ENCODE data around the gene RASSF6. TPM values are rescaled to one million over a fixed set of nuclear protein-coding genes. Genes with fewer than 3 reads are reported as not detected.

Gene RASSF6
- total RNA-seq, 6 experiments from 2014 or later: not detected

DNA sequence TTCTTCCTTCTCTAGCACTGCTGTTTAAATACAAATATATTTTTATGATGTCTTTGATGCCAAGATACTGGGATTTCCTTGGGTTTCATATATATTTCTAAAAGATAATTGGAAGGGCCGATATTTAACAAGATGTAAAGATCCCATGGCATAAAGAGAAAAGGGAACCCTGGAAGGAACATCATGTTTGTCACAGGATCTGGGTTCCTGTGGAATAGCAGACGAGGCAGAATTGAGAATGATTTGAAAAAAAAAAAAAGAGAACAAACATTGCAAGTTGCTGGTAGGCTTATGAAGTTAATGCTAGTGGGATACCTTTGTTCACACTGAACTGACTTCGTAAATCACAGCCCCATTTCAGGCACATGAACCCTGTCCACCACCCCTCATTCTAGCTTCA is 33.6 kb downstream of the RASSF6 start:
- no peak overlapping the region for H3K27ac Mint-ChIP-seq
- DNase-seq: no peak
- H3K9me3 Mint-ChIP-seq: no peaks in the 10 kb centered on the region
- peaks cover 21% of the 10 kb centered on the region for H3K4me1 Mint-ChIP-seq (ENCODE audit: low read depth)
- peaks cover 2% of the 10 kb centered on the region; the same call in 1 of the 2 replicates for H3K27me3 Mint-ChIP-seq (ENCODE audit: insufficient read depth)
- H3K4me3 Mint-ChIP-seq: no peak overlapping the region
- TF ChIP-seq, protein P1, sequence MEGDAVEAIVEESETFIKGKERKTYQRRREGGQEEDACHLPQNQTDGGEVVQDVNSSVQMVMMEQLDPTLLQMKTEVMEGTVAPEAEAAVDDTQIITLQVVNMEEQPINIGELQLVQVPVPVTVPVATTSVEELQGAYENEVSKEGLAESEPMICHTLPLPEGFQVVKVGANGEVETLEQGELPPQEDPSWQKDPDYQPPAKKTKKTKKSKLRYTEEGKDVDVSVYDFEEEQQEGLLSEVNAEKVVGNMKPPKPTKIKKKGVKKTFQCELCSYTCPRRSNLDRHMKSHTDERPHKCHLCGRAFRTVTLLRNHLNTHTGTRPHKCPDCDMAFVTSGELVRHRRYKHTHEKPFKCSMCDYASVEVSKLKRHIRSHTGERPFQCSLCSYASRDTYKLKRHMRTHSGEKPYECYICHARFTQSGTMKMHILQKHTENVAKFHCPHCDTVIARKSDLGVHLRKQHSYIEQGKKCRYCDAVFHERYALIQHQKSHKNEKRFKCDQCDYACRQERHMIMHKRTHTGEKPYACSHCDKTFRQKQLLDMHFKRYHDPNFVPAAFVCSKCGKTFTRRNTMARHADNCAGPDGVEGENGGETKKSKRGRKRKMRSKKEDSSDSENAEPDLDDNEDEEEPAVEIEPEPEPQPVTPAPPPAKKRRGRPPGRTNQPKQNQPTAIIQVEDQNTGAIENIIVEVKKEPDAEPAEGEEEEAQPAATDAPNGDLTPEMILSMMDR (IDR thresholded peaks at IDR 0.05): no peak
- no peaks in the 10 kb centered on the region for H3K36me3 Mint-ChIP-seq (ENCODE audit: low read depth)

- no peak overlapping the region for H3K27ac Mint-ChIP-seq
- DNase-seq: no peak
- no peaks in the 10 kb centered on the region for H3K9me3 Mint-ChIP-seq
- H3K4me1 Mint-ChIP-seq (ENCODE audit: low read depth): peaks cover 21% of the 10 kb centered on the region
- TF ChIP-seq, protein P1 (IDR thresholded peaks at IDR 0.05): no peak
- no peaks in the 10 kb centered on the region; the same call in 1 of the 2 replicates for H3K27me3 Mint-ChIP-seq (ENCODE audit: insufficient read depth)
- H3K36me3 Mint-ChIP-seq (ENCODE audit: low read depth): no peaks in the 10 kb centered on the region
- H3K4me3 Mint-ChIP-seq: no peak overlapping the region
These were observed 34.2 kb downstream of the RASSF6 start for GRCh38 chr4:73586040-73586439.

GRCh38 chr4:73585345-73585744 is 34.9 kb downstream of the RASSF6 start:
- Mint-ChIP-seq H3K4me1 (ENCODE audit: low read depth) (peaks cover 16% of the 10 kb centered on the region), H3K9me3 (no peaks in the 10 kb centered on the region), H3K27me3 (ENCODE audit: insufficient read depth) (no peaks in the 10 kb centered on the region; the same call in 1 of the 2 replicates), H3K4me3 (no peak overlapping the region), H3K27ac (no peak overlapping the region), H3K36me3 (ENCODE audit: low read depth) (no peaks in the 10 kb centered on the region)
- TF ChIP-seq, protein P1 (IDR thresholded peaks at IDR 0.05): no peak
- no peak for DNase-seq

DNA sequence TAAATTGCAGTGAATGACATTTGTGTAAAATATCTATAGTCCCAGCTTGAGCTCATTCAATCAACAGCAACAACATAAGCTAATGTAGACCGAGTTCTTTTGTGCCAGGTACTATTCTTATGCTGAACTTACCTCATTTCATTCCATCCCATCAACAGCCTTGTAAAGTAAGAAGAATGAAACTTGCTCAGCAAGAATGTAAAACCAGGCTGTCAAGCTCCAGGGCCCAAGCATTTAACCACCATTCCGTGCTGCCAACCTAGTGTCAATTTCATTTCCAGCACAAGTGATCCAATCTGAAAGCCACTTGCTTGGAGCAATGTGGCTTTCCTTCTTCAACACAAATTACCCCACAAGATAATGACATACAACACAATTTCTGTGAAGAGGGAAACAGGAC is 36.6 kb downstream of the RASSF6 start:
- H3K9me3 Mint-ChIP-seq: no peaks in the 10 kb centered on the region
- no peak overlapping the region for H3K4me3 Mint-ChIP-seq
- H3K36me3 Mint-ChIP-seq (ENCODE audit: low read depth): no peaks in the 10 kb centered on the region
- no peaks in the 10 kb centered on the region; the same call in 1 of the 2 replicates for H3K27me3 Mint-ChIP-seq (ENCODE audit: insufficient read depth)
- TF ChIP-seq, protein P1 (IDR thresholded peaks at IDR 0.05): no peak
- H3K4me1 Mint-ChIP-seq (ENCODE audit: low read depth): no peaks in the 10 kb centered on the region
- H3K27ac Mint-ChIP-seq: no peak overlapping the region
- DNase-seq: no peak

DNA sequence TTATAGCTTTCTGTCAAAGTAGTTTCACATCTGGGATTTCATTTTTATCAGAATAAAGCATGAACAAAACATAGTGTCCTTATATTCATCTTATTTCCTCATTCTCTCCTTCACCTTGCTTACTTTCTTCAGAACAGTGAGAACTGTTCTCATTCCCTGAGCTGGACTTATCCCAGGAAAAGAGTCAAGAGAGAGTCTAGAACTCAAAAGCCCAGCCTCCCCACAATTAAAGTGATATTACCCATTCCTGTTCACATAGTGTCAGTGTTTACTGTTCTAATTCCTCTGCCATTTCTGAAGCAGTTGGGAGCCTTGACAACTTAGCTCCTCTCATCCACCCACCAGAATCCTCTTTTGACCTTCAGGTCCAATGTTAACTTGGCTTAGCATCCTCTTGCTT is 42.9 kb downstream of the RASSF6 start:
- DNase-seq: no peak
- Mint-ChIP-seq H3K27ac (no peak overlapping the region), H3K4me3 (no peak overlapping the region), H3K27me3 (ENCODE audit: insufficient read depth) (peaks cover 4% of the 10 kb centered on the region), H3K4me1 (ENCODE audit: low read depth) (peaks cover 6% of the 10 kb centered on the region; the same call in 1 of the 2 replicates), H3K36me3 (ENCODE audit: low read depth) (no peaks in the 10 kb centered on the region), H3K9me3 (no peaks in the 10 kb centered on the region)
- TF ChIP-seq, protein P1 (IDR thresholded peaks at IDR 0.05): no peak

DNA sequence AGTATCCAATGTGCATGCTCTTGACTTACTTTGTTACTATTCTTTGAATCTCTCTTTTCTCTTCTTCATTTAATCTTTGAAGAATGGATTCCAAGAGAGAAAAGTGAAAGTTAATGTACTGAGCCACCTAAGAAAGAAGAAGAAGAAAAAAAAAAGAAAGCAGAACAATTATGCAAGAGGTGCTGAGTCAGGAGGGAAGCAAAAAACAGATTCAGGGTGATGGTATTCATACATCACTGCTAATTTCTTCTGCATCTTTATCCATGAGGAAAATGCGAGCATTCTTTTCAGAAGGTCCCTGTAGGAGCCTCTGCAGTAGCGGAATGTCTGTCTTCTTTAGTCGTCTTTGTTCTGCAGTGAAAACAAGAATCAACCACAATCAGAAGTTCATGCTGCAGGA is 43.9 kb downstream of the RASSF6 start:
- no peak overlapping the region for H3K27ac Mint-ChIP-seq
- peaks cover 6% of the 10 kb centered on the region; the same call in 1 of the 2 replicates for H3K4me1 Mint-ChIP-seq (ENCODE audit: low read depth)
- no peak for DNase-seq
- H3K36me3 Mint-ChIP-seq (ENCODE audit: low read depth): no peaks in the 10 kb centered on the region
- no peaks in the 10 kb centered on the region for H3K9me3 Mint-ChIP-seq
- H3K27me3 Mint-ChIP-seq (ENCODE audit: insufficient read depth): peaks cover 4% of the 10 kb centered on the region
- H3K4me3 Mint-ChIP-seq: no peak overlapping the region
- TF ChIP-seq, protein P1 (IDR thresholded peaks at IDR 0.05): no peak
